Suprapubic skin (tissue), 4 donors: ENCODE results near the gene CATSPER1. TPM values are rescaled to one million over a fixed set of nuclear protein-coding genes. Genes with fewer than 3 reads are reported as not detected.

Experiments
- DNase-seq, 2 donors: peaks; one replicate each; pipeline ENCODE4 v3.0.0-alpha.2; 2019; ENCODE audit warnings: low spot score in 2 of 2
- H3K27ac ChIP-seq: fragments of 200-600 bp; sonication (generic); one replicate; pipeline ENCODE4 v1.5.1; 2019
- H3K27me3 ChIP-seq: fragments of 200-600 bp; sonication (generic); one replicate; pipeline ENCODE4 v1.5.1; 2019
- H3K36me3 ChIP-seq: fragments of 200-600 bp; sonication (generic); one replicate; pipeline ENCODE4 v1.5.1; 2019
- H3K4me1 ChIP-seq: fragments of 200-600 bp; sonication (generic); one replicate; pipeline ENCODE4 v1.5.1; 2019
- H3K4me3 ChIP-seq: fragments of 200-600 bp; sonication (generic); one replicate; pipeline ENCODE4 v1.5.1; 2019; ENCODE audit warnings: mild to moderate bottlenecking
- H3K9me3 ChIP-seq: fragments of 200-600 bp; sonication (generic); one replicate; pipeline ENCODE4 v1.5.1; 2019
- EP300 ChIP-seq: sonication (generic); formaldehyde crosslinking; IDR thresholded peaks from one replicate; pipeline ENCODE4 v1.6.1; 2017; ENCODE audit warnings: antibody characterized with exemption
- POLR2A ChIP-seq, 2 donors: fragments of 450-650 bp; IDR thresholded peaks; one replicate each; pipeline ENCODE4 v1.6.1; 2017; ENCODE audit warnings: antibody characterized with exemption in 2 of 2, mild to moderate bottlenecking in 2 of 2, moderate library complexity in 2 of 2
- POLR2AphosphoS5 ChIP-seq, 3 donors: sonication (generic); formaldehyde crosslinking; IDR thresholded peaks; one replicate each; pipeline ENCODE4 v1.6.1; 2017; ENCODE audit warnings: antibody characterized with exemption in 3 of 3
- WGBS: methylation state at CpG from one replicate; pipeline ENCODE4 v1.1.5; 2018; 5-methylcytosine and 5-hydroxymethylcytosine counted together
- total RNA-seq, 4 donors: library from RNA; depleted of rRNA; stranded (reverse); fragments of >200 nt; gene quantifications; one replicate each; pipeline ENCODE4 v1.1.0, GENCODE V29; 2016
- TF ChIP-seq, protein P1 (sequence below), 2 donors: fragments of 200-600 bp in 1 of 2; fragments of 450-650 bp in 1 of 2; sonication (generic) in 1 of 2; IDR thresholded peaks; one replicate each; pipeline ENCODE4 v1.5.1; 2016 to 2019; ENCODE audit warnings: antibody characterized with exemption in 2 of 2, mild to moderate bottlenecking in 1 of 2, moderate library complexity in 1 of 2

The CATSPER1 gene
- total RNA-seq, 4 donors from 2014 or later, result not detected

DNA sequence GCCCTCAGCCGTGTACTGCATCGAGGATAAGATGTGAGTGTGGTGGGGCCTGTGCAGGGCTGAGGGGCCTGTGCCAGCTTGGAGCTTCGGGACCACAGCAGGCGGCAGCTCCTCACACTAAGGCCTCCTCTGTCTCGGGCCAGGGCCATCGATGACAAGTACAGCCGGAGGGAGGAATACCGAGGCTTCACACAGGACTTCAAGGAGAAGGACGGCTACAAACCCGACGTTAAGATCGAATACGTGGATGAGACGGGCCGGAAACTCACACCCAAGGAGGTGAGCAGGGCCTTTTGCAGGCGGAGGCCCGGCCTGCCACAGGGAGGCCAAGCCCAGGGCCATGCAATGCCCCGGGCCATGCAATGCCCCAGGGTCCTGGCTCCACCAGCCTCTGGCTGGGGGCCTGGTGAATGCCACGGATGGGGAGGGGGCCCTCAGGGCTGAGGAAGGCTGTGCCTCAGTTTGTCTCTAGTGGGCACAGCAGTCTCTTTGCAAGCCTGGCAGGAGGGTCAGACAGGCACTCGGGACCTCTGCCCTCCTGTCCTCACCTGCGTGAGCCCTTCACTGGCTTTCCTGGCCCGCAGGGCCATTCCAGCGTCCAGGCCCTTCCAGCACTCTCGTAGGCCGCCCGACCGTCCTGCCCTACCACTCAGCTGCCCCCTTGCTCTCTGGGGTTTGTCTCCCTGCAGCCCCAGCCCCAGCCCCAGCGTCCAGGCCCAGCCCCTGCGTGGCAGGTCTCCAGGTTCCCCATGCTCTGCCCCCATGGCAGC lies 48.5 kb downstream of the CATSPER1 start:
- Histone ChIP-seq H3K27me3 (no peaks in the 10 kb centered on the region), H3K36me3 (peaks cover 54% of the 10 kb centered on the region), H3K4me1 (no peaks in the 10 kb centered on the region), H3K27ac (no peak overlapping the region), H3K4me3 (no peak overlapping the region), H3K9me3 (no peaks in the 10 kb centered on the region)
- no peak for TF ChIP-seq POLR2AphosphoS5 (IDR thresholded peaks at IDR 0.05)
- TF ChIP-seq POLR2A (IDR thresholded peaks at IDR 0.05), result no peak
- TF ChIP-seq, protein P1, sequence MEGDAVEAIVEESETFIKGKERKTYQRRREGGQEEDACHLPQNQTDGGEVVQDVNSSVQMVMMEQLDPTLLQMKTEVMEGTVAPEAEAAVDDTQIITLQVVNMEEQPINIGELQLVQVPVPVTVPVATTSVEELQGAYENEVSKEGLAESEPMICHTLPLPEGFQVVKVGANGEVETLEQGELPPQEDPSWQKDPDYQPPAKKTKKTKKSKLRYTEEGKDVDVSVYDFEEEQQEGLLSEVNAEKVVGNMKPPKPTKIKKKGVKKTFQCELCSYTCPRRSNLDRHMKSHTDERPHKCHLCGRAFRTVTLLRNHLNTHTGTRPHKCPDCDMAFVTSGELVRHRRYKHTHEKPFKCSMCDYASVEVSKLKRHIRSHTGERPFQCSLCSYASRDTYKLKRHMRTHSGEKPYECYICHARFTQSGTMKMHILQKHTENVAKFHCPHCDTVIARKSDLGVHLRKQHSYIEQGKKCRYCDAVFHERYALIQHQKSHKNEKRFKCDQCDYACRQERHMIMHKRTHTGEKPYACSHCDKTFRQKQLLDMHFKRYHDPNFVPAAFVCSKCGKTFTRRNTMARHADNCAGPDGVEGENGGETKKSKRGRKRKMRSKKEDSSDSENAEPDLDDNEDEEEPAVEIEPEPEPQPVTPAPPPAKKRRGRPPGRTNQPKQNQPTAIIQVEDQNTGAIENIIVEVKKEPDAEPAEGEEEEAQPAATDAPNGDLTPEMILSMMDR (IDR thresholded peaks at IDR 0.05), result no peak
- TF ChIP-seq EP300, result no peak
- 82% methylated on average over 23 of the region's 29 CpGs for WGBS
- no peak for DNase-seq

DNA sequence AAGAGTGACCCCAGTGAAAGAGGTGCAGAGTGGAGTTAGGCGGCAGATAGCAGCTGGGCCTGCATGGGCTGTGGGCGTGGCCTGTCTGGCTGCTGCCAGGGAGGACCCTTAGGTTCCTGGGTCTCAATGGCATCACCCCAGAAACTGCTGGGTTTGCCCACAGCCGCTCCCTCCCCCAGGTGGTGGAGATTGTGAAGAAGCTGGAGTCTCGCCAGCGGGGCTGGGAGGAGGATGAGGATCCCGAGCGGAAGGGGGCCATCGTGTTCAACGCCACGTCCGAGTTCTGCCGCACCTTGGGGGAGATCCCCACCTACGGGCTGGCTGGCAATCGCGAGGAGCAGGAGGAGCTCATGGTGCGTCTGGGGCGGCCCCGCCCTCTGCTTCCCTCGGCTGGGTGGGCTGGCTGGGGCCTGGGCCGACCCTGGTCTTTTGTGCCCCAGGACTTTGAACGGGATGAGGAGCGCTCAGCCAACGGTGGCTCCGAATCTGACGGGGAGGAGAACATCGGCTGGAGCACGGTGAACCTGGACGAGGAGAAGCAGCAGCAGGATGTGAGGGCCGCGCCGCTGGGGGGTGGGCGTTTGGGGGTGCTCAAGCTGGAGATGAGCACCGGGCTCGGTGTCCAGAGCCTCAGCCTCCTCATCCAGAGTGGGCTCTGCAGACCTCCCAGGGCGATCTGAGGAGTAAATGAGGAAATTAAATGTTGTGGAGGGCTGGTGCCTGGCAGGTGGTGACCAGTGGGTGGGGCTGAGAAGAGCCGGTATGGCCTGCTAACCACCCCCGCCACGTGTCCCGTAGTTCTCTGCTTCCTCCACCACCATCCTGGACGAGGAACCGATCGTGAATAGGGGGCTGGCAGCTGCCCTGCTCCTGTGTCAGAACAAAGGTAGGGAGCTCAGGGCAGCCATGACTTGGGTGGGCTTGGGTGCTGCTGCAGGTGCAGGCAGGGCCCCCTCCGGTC lies 49.8 kb downstream of the CATSPER1 start:
- Histone ChIP-seq H3K4me3 (no peak overlapping the region), H3K4me1 (no peaks in the 10 kb centered on the region), H3K9me3 (no peaks in the 10 kb centered on the region), H3K27ac (no peak overlapping the region), H3K27me3 (no peaks in the 10 kb centered on the region), H3K36me3 (peaks cover 54% of the 10 kb centered on the region)
- no peak for DNase-seq
- TF ChIP-seq POLR2AphosphoS5 (IDR thresholded peaks at IDR 0.05), result no peak
- TF ChIP-seq, protein P1 (IDR thresholded peaks at IDR 0.05), result no peak
- TF ChIP-seq EP300, result no peak
- TF ChIP-seq POLR2A (IDR thresholded peaks at IDR 0.05), result no peak
- 87% methylated on average over 35 of the region's 43 CpGs for WGBS

DNA sequence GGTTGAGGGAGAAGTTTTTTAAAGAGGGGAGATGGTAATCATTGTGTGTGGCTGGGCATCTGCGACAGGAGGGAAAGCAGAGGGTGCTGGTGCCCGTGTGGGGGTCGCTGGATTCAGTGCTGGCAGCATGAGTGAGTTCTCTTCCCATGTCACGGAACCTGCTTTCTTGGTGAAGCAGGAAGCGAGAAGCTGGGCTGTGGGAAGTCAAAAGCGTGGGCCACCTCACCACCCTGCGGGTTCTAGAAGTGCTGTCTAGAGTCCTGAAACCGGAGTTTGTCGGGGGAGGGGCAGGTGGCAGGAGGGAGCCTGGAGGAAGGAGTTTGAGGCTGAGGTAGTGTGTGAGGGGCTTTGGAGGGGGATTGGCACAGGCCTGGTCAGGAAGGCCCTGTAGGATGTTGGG lies 50.5 kb downstream of the CATSPER1 start:
- WGBS, result 94% methylated on average over 9 of the region's 9 CpGs
- no peaks in the 10 kb centered on the region for H3K27me3 ChIP-seq
- DNase-seq, result no peak
- peaks cover 54% of the 10 kb centered on the region for H3K36me3 ChIP-seq
- H3K4me3 ChIP-seq, result no peak overlapping the region
- no peaks in the 10 kb centered on the region for H3K4me1 ChIP-seq
- no peak overlapping the region for H3K27ac ChIP-seq
- no peaks in the 10 kb centered on the region for H3K9me3 ChIP-seq
- TF ChIP-seq, protein P1 (IDR thresholded peaks at IDR 0.05), result no peak
- TF ChIP-seq POLR2A (IDR thresholded peaks at IDR 0.05), result no peak
- TF ChIP-seq EP300, result no peak
- no peak for TF ChIP-seq POLR2AphosphoS5 (IDR thresholded peaks at IDR 0.05)

DNA sequence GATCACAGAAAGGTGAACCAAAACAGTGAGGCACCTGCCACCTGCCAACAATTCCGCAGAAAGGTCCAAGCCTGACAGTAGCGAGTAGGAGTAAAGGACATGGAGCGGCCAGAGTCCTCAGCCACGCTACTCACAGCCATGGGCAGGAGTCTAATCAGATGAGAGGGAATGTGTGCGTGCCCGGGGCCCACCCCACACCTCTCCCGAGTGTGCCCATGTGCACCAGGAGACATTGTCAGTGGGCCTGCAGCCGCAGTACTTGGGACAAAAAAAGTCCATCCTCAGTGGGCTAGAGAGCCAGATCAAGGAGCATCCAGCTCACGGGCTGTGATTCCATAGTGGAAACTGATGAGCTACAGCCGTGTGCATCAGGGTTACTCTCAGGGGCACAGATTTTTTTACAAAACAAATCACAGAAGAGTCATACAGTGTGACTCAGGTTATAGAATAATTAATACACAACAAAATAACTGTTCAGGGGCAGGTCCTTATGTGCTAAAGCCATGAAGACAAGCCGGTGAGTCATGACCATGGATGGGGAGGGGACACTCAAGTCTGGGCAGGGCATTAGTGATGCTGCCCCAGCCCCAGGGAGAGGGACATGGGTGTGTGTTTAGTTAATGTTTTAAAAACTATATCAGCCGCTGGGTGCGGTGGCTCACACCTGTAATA lies 52.7 kb downstream of the CATSPER1 start:
- Histone ChIP-seq H3K27ac (no peak overlapping the region), H3K36me3 (peaks cover 64% of the 10 kb centered on the region), H3K4me1 (no peaks in the 10 kb centered on the region), H3K4me3 (no peak overlapping the region), H3K27me3 (no peaks in the 10 kb centered on the region), H3K9me3 (no peaks in the 10 kb centered on the region)
- TF ChIP-seq, protein P1 (IDR thresholded peaks at IDR 0.05), result no peak
- no peak for TF ChIP-seq POLR2AphosphoS5 (IDR thresholded peaks at IDR 0.05)
- no peak for TF ChIP-seq EP300
- no peak for TF ChIP-seq POLR2A (IDR thresholded peaks at IDR 0.05)
- DNase-seq, result no peak
- WGBS, result 85% methylated on average over 12 of the region's 13 CpGs
